Vagina (tissue), 2 donors: ENCODE measurements around the gene PARD6A. TPM values are rescaled to one million over a fixed set of nuclear protein-coding genes. Genes with fewer than 3 reads are reported as not detected.

Experiments used
- DNase-seq, 2 donors: peaks; one replicate each; pipeline ENCODE4 v3.0.0-alpha.2; 2017; ENCODE audit errors: extremely low spot score in 2 of 2
- H3K27ac ChIP-seq: fragments of 200-600 bp; sonication (generic); one replicate; pipeline ENCODE4 v1.5.1; 2019
- H3K27me3 ChIP-seq: fragments of 200-600 bp; sonication (generic); one replicate; pipeline ENCODE4 v1.5.1; 2019
- H3K36me3 ChIP-seq, 2 donors: fragments of 200-600 bp; sonication (generic); one replicate each; pipeline ENCODE4 v1.5.1; 2017 to 2019
- H3K4me1 ChIP-seq: fragments of 200-600 bp; sonication (generic); one replicate; pipeline ENCODE4 v1.5.1; 2019
- H3K4me3 ChIP-seq, 2 donors: fragments of 200-600 bp; sonication (generic); 1 replicate in 1 of 2; 2 replicates in 1 of 2; pipeline ENCODE4 v1.5.1; 2016 to 2019
- H3K9me3 ChIP-seq: fragments of 200-600 bp; sonication (generic); one replicate; pipeline ENCODE4 v1.5.1; 2019
- POLR2A ChIP-seq, 2 donors: fragments of 450-650 bp; IDR thresholded peaks; one replicate each; pipeline ENCODE4 v1.6.1; 2017; ENCODE audit warnings: antibody characterized with exemption in 2 of 2, mild to moderate bottlenecking in 2 of 2, moderate library complexity in 2 of 2
- POLR2AphosphoS5 ChIP-seq, 2 donors: sonication (generic); formaldehyde crosslinking; IDR thresholded peaks; one replicate each; pipeline ENCODE4 v1.9.0; 2017; ENCODE audit warnings: antibody characterized with exemption in 2 of 2, mild to moderate bottlenecking in 2 of 2, low read depth in 1 of 2; ENCODE audit not compliant: insufficient read depth in 1 of 2
- intact Hi-C: fragments of 100-400 bp; cut with DNase I; formaldehyde crosslinking; loops from one replicate; pipeline ENCODE4 v1.15.1; 2023
- total RNA-seq: library from RNA; depleted of rRNA; stranded (reverse); fragments of >200 nt; gene quantifications from one replicate; pipeline ENCODE4 v1.2.3, GENCODE V29; 2016
- TF ChIP-seq, protein P1 (sequence below), 3 experiments: fragments of 450-650 bp in 2 of 3; fragments of 200-600 bp in 1 of 3; sonication (generic) in 1 of 3; IDR thresholded peaks; one replicate each; pipeline ENCODE4 v1.5.1; 2017 to 2019; ENCODE audit warnings: antibody characterized with exemption in 3 of 3, mild to moderate bottlenecking in 2 of 3, moderate library complexity in 2 of 3

The PARD6A gene
- total RNA-seq, 1 donor from 2014 or later, result 1.2 TPM

DNA sequence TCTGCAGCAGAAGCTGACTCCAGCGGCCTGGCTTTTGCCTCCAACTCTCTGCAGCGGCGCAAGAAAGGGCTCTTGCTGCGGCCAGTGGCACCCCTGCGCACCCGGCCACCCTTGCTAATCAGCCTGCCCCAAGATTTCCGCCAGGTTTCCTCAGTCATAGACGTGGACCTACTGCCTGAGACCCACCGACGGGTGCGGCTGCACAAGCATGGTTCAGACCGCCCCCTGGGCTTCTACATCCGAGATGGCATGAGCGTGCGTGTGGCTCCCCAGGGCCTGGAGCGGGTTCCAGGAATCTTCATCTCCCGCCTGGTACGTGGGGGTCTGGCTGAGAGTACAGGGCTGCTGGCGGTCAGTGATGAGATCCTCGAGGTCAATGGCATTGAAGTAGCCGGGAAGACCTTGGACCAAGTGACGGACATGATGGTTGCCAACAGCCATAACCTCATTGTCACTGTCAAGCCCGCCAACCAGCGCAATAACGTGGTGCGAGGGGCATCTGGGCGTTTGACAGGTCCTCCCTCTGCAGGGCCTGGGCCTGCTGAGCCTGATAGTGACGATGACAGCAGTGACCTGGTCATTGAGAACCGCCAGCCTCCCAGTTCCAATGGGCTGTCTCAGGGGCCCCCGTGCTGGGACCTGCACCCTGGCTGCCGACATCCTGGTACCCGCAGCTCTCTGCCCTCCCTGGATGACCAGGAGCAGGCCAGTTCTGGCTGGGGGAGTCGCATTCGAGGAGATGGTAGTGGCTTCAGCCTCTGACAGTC lies 1.3 kb downstream of the PARD6A start:
- H3K27ac ChIP-seq, result no peak overlapping the region
- TF ChIP-seq, protein P1, sequence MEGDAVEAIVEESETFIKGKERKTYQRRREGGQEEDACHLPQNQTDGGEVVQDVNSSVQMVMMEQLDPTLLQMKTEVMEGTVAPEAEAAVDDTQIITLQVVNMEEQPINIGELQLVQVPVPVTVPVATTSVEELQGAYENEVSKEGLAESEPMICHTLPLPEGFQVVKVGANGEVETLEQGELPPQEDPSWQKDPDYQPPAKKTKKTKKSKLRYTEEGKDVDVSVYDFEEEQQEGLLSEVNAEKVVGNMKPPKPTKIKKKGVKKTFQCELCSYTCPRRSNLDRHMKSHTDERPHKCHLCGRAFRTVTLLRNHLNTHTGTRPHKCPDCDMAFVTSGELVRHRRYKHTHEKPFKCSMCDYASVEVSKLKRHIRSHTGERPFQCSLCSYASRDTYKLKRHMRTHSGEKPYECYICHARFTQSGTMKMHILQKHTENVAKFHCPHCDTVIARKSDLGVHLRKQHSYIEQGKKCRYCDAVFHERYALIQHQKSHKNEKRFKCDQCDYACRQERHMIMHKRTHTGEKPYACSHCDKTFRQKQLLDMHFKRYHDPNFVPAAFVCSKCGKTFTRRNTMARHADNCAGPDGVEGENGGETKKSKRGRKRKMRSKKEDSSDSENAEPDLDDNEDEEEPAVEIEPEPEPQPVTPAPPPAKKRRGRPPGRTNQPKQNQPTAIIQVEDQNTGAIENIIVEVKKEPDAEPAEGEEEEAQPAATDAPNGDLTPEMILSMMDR (IDR thresholded peaks at IDR 0.05), result no peak
- TF ChIP-seq POLR2AphosphoS5 (IDR thresholded peaks at IDR 0.05; ENCODE audit: insufficient read depth in 1 of 2, low read depth in 1 of 2) (no peak), POLR2A (IDR thresholded peaks at IDR 0.05) (no peak)
- no peaks in the 10 kb centered on the region for H3K27me3 ChIP-seq
- H3K36me3 ChIP-seq, result peaks cover 0 to 6% of the 10 kb centered on the region in 2 donors
- no peaks in the 10 kb centered on the region for H3K9me3 ChIP-seq
- H3K4me3 ChIP-seq, result peak overlapping the region in 1 of 2 donors; percentile 84
- H3K4me1 ChIP-seq, result peaks cover 49% of the 10 kb centered on the region
- intact Hi-C loops, result no loop called here
- no peak for DNase-seq

DNA sequence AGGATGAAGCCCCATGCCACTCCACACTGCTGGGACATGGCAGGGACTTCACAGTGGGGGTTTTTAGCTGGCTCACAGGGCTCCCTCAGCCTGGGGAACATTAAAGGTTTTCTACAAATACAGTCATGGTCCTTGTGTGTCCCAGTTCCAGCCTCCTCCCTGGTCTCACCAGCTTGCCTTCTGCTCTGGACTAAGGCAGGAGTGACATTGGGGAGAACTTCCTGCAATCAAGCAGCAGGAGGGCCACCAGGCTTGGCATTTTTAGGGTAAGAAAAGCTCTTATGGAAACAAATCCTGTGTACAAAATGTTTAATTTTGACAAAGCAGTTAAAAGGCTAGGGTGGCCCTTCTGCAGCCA lies 1.9 kb downstream of the PARD6A start:
- intact Hi-C loops, result no loop called here
- H3K36me3 ChIP-seq, result peaks cover 0 to under 1% of the 10 kb centered on the region in 2 donors
- no peaks in the 10 kb centered on the region for H3K9me3 ChIP-seq
- DNase-seq, result no peak
- TF ChIP-seq, protein P1 (IDR thresholded peaks at IDR 0.05), result no peak
- TF ChIP-seq POLR2A (IDR thresholded peaks at IDR 0.05) (no peak), POLR2AphosphoS5 (IDR thresholded peaks at IDR 0.05; ENCODE audit: insufficient read depth in 1 of 2, low read depth in 1 of 2) (no peak)
- H3K27ac ChIP-seq, result no peak overlapping the region
- H3K4me3 ChIP-seq, result no peak overlapping the region
- peaks cover 55% of the 10 kb centered on the region for H3K4me1 ChIP-seq
- H3K27me3 ChIP-seq, result no peaks in the 10 kb centered on the region

DNA sequence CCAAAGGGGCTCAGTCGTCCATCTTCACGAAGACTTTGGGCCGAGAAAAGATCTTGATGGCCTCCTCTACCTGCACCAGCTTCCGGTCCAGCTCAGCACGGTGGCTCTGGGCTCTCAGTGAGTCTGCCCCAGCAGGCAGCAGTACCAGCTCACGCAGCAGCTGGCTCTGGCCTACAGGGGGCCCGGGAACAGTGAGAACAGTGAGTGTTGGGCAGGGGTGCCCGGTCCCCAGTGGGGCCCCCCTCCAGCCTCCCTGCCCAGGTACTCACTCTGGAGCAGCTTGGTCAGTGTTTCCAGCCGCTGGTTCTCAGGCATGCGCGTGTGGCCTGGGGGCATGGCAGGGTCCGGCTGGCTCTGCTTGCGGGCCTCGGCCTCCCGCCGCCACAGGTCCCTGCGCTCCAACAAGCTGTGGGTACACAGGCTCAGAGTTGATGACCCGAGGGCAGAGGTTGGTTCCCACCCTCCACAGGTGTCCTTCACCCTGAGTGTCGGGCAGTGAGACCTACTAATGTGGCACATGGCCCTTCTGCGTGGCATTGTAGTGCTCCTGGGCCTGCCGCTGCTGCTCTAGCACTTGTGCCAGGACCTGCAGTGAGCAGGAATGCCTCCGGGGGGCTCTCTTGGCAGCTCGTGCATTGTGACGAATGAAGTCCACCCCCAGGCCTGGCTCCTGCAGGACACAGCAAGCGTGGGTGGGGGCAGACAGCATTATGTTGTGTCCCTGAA lies 2.6 kb downstream of the PARD6A start:
- no peaks in the 10 kb centered on the region for H3K9me3 ChIP-seq
- peaks cover 60% of the 10 kb centered on the region for H3K4me1 ChIP-seq
- no peak for DNase-seq
- no peak overlapping the region for H3K4me3 ChIP-seq
- TF ChIP-seq POLR2A (IDR thresholded peaks at IDR 0.05) (no peak), POLR2AphosphoS5 (IDR thresholded peaks at IDR 0.05; ENCODE audit: insufficient read depth in 1 of 2, low read depth in 1 of 2) (no peak)
- TF ChIP-seq, protein P1 (IDR thresholded peaks at IDR 0.05), result no peak
- no peaks in the 10 kb centered on the region for H3K36me3 ChIP-seq
- H3K27ac ChIP-seq, result no peak overlapping the region
- intact Hi-C loops, result no loop called here
- H3K27me3 ChIP-seq, result no peaks in the 10 kb centered on the region

DNA sequence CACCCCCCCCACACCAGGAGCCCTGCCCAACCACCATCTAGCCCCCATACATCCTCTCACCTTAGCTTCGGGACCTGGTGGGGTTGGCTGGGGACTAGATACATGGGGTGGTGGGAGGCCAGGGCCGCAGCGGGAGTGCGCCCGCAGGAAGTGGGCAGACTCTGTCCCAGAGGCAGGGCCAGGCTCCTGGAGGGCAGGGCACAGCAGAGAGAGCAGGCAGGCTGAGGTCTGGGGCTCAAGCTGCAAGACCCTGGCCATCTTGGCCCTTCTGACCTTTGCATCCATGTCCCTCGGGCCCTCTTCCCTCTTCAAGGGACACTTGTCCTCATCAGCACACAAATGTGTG lies 3.1 kb downstream of the PARD6A start:
- no peak for DNase-seq
- TF ChIP-seq, protein P1 (IDR thresholded peaks at IDR 0.05), result no peak
- TF ChIP-seq POLR2AphosphoS5 (IDR thresholded peaks at IDR 0.05; ENCODE audit: insufficient read depth in 1 of 2, low read depth in 1 of 2) (no peak), POLR2A (IDR thresholded peaks at IDR 0.05) (no peak)
- Histone ChIP-seq H3K27ac (no peak overlapping the region), H3K4me1 (peaks cover 56% of the 10 kb centered on the region), H3K4me3 (no peak overlapping the region), H3K9me3 (no peaks in the 10 kb centered on the region), H3K27me3 (no peaks in the 10 kb centered on the region), H3K36me3 (no peaks in the 10 kb centered on the region)
- intact Hi-C loops, result no loop called here

DNA sequence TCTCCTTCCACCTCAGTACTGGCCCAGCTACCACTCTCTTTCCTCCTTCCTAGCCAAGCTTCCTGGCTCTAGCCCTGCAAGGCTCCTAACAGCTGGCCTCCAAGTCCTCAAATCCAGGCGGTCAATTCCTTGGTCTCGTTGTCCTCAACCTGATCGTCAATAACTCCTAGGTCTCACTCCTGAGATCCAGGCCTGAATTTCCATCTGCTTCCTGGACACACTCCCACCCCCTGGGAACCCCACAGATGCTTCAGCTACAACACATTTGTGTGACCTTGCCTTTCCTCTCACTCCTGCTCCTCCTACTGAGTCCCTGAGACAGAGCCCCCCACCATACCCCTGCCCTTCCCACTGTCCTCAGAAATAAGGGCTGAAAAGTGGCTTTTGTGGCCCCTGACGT lies 3.5 kb downstream of the PARD6A start:
- TF ChIP-seq, protein P1 (IDR thresholded peaks at IDR 0.05), result no peak
- TF ChIP-seq POLR2A (IDR thresholded peaks at IDR 0.05), result no peak
- intact Hi-C loops, result no loop called here
- H3K36me3 ChIP-seq, result no peaks in the 10 kb centered on the region
- DNase-seq, result no peak
- H3K27me3 ChIP-seq, result no peaks in the 10 kb centered on the region
- no peak overlapping the region for H3K27ac ChIP-seq
- no peaks in the 10 kb centered on the region for H3K9me3 ChIP-seq
- peaks cover 52% of the 10 kb centered on the region for H3K4me1 ChIP-seq
- H3K4me3 ChIP-seq, result no peak overlapping the region
